C4-2B (cell line): ENCODE results near the gene TARP.

Experiments
- ZFX ChIP-seq: fragments of 450-650 bp; IDR thresholded peaks from 2 replicates; pipeline ENCODE4 v1.6.1; 2017
- TF ChIP-seq, protein P1 (sequence below): fragments of 450-650 bp; conservative IDR thresholded peaks from 2 replicates; pipeline ENCODE4 v1.5.1; 2017; ENCODE audit warnings: mild to moderate bottlenecking

DNA sequence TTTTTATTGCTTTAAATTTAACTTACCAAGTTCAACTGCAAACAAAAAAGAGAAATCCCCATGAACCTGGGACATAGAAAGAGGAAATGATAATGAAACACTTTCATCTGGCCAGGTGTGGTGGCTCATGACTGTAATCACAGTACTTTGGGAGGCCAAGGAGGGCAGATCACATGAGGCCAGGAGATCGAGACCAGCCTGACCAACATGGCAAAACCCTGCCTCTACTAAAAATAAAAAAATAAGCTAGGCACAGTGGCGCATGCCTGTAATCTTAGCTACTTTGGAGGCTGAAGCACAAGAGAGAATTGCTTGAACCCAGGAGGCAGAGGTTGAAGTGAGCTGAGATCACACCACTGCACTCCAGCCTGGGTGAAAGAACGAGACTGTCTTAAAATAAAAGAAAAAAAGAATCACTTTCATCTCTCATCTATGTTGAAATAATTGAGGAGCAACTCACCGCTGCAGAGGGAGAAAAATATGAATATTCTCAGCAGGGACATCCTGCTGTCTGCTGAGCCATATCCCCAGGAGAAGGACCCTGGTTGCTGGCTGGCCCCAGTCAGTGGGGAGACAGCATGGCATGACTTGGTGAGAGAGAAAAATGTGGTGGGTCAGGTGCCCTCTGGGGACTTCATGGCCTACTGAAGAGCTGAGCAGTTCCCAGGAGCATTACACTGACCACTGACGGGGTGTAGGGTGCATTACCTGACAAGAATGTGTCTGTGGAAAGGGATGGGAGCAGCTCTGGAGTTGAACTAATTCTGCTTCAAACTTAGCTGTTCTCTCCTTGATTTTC lies 22.8 kb upstream of the TARP start:
- TF ChIP-seq, protein P1, sequence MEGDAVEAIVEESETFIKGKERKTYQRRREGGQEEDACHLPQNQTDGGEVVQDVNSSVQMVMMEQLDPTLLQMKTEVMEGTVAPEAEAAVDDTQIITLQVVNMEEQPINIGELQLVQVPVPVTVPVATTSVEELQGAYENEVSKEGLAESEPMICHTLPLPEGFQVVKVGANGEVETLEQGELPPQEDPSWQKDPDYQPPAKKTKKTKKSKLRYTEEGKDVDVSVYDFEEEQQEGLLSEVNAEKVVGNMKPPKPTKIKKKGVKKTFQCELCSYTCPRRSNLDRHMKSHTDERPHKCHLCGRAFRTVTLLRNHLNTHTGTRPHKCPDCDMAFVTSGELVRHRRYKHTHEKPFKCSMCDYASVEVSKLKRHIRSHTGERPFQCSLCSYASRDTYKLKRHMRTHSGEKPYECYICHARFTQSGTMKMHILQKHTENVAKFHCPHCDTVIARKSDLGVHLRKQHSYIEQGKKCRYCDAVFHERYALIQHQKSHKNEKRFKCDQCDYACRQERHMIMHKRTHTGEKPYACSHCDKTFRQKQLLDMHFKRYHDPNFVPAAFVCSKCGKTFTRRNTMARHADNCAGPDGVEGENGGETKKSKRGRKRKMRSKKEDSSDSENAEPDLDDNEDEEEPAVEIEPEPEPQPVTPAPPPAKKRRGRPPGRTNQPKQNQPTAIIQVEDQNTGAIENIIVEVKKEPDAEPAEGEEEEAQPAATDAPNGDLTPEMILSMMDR, result no peak
- TF ChIP-seq ZFX, result no peak
